Sigmoid colon (tissue), 7 donors: Measurements from ENCODE around the gene SUMO2. TPM values are rescaled to one million over a fixed set of nuclear protein-coding genes. Genes with fewer than 3 reads are reported as not detected.
"Not testable (repeated sequence)": the region's sequence is repeated elsewhere in the genome, so short reads cannot be mapped to it uniquely, and the experiment has no call there.

Experiments used
- DNase-seq: peaks from one replicate; pipeline ENCODE4 v3.0.0-alpha.2; 2019
- H3K27ac ChIP-seq, 4 donors: fragments of 200-600 bp; sonication (generic); one replicate each; pipeline ENCODE4 v1.5.1; 2016 to 2019; ENCODE audit warnings: mild to moderate bottlenecking in 1 of 4
- H3K27me3 ChIP-seq, 3 donors: fragments of 200-600 bp; sonication (generic); one replicate each; pipeline ENCODE4 v1.5.1; 2019; ENCODE audit warnings: mild to moderate bottlenecking in 1 of 3
- H3K36me3 ChIP-seq, 4 donors: fragments of 200-600 bp; sonication (generic); one replicate each; pipeline ENCODE4 v1.5.1; 2016 to 2019
- H3K4me1 ChIP-seq, 4 donors: fragments of 200-600 bp; sonication (generic); one replicate each; pipeline ENCODE4 v1.5.1; 2017 to 2019
- H3K4me3 ChIP-seq, 4 donors: fragments of 200-600 bp; sonication (generic); one replicate each; pipeline ENCODE4 v1.5.1; 2017 to 2019; ENCODE audit warnings: mild to moderate bottlenecking in 2 of 4, moderate library complexity in 1 of 4
- H3K9me3 ChIP-seq, 4 donors: fragments of 200-600 bp in 3 of 4; sonication (generic) in 3 of 4; one replicate each; pipeline versions ENCODE4 v1.5.1 to v1.6.1; 2013 to 2019
- EP300 ChIP-seq, 4 donors: sonication (generic); formaldehyde crosslinking; IDR thresholded peaks; one replicate each; pipeline ENCODE4 v1.6.1; 2017; ENCODE audit warnings: antibody characterized with exemption in 4 of 4
- POLR2A ChIP-seq, 2 donors: fragments of 450-650 bp; IDR thresholded peaks; one replicate each; pipeline ENCODE4 v1.6.1; 2016; ENCODE audit warnings: antibody characterized with exemption in 2 of 2, mild to moderate bottlenecking in 2 of 2, moderate library complexity in 2 of 2
- POLR2AphosphoS5 ChIP-seq, 4 donors: sonication (generic); formaldehyde crosslinking; IDR thresholded peaks; one replicate each; pipeline ENCODE4 v1.6.1; 2017; ENCODE audit warnings: antibody characterized with exemption in 4 of 4
- WGBS, 2 donors: extraction: QIAGEN DNeasy Blood & Tissue Kit; methylation state at CpG; one replicate each; pipeline ENCODE4 v1.1.7; 2013; 5-methylcytosine and 5-hydroxymethylcytosine counted together
- intact Hi-C: fragments of 100-400 bp; cut with DNase I; formaldehyde crosslinking; loops from one replicate; pipeline ENCODE4 v1.15.1; 2023
- polyA plus RNA-seq, 3 donors: library from polyadenylated mRNA; stranded (reverse); fragments of 200-250 nt; gene quantifications; one replicate each; pipeline ENCODE4 v1.2.3, GENCODE V29; 2013
- total RNA-seq, 4 donors: library from RNA; depleted of rRNA; stranded (reverse); fragments of >200 nt; gene quantifications; one replicate each; pipeline ENCODE4 v1.1.0, GENCODE V29; 2016
- TF ChIP-seq, protein P1 (sequence below), 4 experiments: fragments of 450-650 bp in 3 of 4; fragments of 200-600 bp in 1 of 4; IDR thresholded peaks; one replicate each; pipeline ENCODE4 v1.5.1; 2016 to 2019; ENCODE audit warnings: antibody characterized with exemption in 4 of 4, mild to moderate bottlenecking in 3 of 4, moderate library complexity in 2 of 4
- donor health status: healthy with polysubstance abuse.
- donor health status: Bipolar disorder and iron deficiency.
- donor health status: healthy.

The SUMO2 gene
- total and polyA plus RNA-seq, 7 donors, result 63.0 to 130 (median 97.4) TPM

DNA sequence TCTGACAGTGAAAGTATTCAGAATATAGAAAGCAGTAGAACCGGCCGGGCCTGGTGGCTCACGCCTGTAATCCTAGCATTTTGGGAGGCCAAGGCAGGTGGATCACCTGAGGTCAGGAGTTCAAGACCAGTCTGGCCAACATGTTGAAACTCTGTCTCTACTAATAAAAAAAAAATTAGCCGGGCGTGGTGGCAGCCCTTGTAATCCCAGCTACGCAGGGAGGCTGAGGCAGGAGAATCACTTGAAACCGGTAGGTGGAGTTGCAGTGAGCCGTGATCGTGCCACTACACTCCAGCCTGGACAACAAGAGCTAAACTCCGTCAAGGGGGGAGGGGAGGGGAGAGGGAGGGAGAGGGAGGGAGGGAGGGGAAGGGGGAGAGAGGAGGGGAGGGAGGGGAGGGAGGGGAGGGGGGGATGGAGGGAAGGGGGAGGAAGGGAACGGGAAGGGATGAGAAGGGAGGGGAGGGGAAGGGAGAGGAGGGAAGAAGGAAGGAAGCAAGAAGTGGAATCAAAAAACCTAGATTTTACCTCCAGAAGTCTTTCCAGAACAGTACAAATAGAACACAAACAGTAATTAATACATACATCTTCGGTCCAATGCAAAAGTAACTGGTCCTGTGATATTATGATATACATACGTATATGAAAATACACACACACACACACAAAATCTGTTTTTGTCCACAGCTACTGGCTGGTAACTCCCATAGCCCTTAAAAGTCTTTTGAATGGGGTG is 40.4 kb downstream of the SUMO2 start:
- intact Hi-C loops, result no loop called here
- Histone ChIP-seq H3K4me3 (no peak overlapping the region), H3K27ac (no peak overlapping the region), H3K9me3 (no peaks in the 10 kb centered on the region), H3K27me3 (no peaks in the 10 kb centered on the region), H3K4me1 (no peaks in the 10 kb centered on the region), H3K36me3 (peaks cover 0 to 29% (median 5%) of the 10 kb centered on the region in 4 donors)
- TF ChIP-seq POLR2A (IDR thresholded peaks at IDR 0.05) (no peak), POLR2AphosphoS5 (IDR thresholded peaks at IDR 0.05) (no peak), EP300 (IDR thresholded peaks at IDR 0.05) (no peak)
- TF ChIP-seq, protein P1, sequence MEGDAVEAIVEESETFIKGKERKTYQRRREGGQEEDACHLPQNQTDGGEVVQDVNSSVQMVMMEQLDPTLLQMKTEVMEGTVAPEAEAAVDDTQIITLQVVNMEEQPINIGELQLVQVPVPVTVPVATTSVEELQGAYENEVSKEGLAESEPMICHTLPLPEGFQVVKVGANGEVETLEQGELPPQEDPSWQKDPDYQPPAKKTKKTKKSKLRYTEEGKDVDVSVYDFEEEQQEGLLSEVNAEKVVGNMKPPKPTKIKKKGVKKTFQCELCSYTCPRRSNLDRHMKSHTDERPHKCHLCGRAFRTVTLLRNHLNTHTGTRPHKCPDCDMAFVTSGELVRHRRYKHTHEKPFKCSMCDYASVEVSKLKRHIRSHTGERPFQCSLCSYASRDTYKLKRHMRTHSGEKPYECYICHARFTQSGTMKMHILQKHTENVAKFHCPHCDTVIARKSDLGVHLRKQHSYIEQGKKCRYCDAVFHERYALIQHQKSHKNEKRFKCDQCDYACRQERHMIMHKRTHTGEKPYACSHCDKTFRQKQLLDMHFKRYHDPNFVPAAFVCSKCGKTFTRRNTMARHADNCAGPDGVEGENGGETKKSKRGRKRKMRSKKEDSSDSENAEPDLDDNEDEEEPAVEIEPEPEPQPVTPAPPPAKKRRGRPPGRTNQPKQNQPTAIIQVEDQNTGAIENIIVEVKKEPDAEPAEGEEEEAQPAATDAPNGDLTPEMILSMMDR (IDR thresholded peaks at IDR 0.05), result no peak
- no peak for DNase-seq
- 85 to 88% methylated on average over 13 of the region's 13 CpGs for WGBS, 2 donors

DNA sequence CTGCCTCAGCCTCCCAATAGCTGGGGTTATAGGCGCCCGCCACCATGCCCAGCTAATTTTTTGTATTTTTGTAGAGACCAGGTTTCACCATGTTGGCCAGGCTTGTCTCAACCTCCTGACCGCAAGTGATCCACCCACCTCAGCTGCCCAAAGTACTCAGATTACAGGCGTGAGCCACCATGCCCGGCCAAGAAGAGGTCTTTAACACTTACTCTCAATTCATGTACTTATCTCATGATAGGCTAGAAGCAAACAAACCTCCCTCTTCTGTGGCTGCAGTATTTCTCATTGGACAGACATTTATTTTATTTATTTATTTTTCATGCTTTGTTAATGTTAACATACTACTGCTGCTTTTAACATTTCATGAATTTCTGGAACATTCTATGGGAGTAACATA is 44.2 kb downstream of the SUMO2 start:
- intact Hi-C loops, result no loop called here
- no peak for DNase-seq
- TF ChIP-seq POLR2A (IDR thresholded peaks at IDR 0.05), result no peak
- TF ChIP-seq POLR2AphosphoS5 (IDR thresholded peaks at IDR 0.05), result no peak
- no peak for TF ChIP-seq EP300 (IDR thresholded peaks at IDR 0.05)
- TF ChIP-seq, protein P1 (IDR thresholded peaks at IDR 0.05), result no peak
- no peaks in the 10 kb centered on the region for H3K27me3 ChIP-seq
- H3K9me3 ChIP-seq, result no peaks in the 10 kb centered on the region
- H3K4me1 ChIP-seq, result no peaks in the 10 kb centered on the region
- no peak overlapping the region for H3K27ac ChIP-seq
- WGBS, 2 donors, result 94 to 96% methylated on average over 5 of the region's 5 CpGs
- H3K4me3 ChIP-seq, result no peak overlapping the region
- no peaks in the 10 kb centered on the region for H3K36me3 ChIP-seq

DNA sequence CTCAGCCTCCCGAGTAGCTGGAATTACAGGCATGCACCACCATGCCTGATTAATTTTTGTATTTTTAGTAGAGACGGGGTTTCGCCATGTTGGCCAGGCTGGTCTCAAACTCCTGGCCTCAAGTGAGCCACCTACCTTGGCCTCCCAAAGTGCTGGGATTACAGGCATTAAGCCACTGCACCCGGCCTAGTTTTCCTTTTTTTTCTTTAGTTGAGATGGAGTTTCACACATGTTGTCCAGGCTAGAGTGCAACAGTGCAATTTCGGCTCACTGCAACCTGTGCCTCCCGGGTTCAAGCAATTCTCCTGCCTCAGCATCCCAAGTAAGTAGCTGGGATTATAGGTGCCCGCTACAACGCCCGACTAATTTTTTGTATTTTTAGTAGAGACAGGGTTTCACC is 45.0 kb downstream of the SUMO2 start:
- 96% methylated on average over 9 of the region's 9 CpGs for WGBS, 2 donors
- H3K27me3 ChIP-seq, DNase-seq, intact Hi-C loops, H3K36me3 ChIP-seq, H3K4me1 ChIP-seq, H3K4me3 ChIP-seq, H3K27ac ChIP-seq, H3K9me3 ChIP-seq: not testable (repeated sequence)

DNA sequence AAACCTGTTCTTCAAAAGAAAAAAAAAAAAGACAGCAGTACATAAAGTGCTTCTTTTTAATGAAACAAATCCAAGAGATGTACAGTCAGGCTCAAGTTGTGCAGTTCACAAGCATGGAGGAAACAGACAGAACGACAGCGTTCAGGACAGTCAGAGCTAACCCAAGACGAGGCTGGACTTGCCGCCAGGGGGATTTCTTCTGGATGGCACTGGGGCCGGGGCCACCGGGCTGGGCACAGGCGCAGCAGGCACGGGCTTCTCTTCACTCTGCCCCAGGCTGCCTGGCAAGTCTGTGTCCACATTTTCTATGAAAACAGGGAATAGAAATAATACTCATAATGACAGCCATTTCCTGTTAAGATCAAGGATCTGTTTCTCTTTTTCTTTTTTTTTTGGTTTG is 46.8 kb downstream of the SUMO2 start:
- WGBS, 2 donors, result 93 to 95% methylated on average over 8 of the region's 8 CpGs
- intact Hi-C loops, result no loop called here
- H3K36me3 ChIP-seq, result no peaks in the 10 kb centered on the region

GRCh38 chr17:75135452-75135851 is 47.3 kb downstream of the SUMO2 start:
- Histone ChIP-seq H3K4me1 (peaks cover 0 to 14% (median 5%) of the 10 kb centered on the region in 4 donors), H3K9me3 (no peaks in the 10 kb centered on the region), H3K4me3 (no peak overlapping the region), H3K27ac (no peak overlapping the region), H3K36me3 (peaks cover 0 to under 1% (median 0%) of the 10 kb centered on the region in 4 donors), H3K27me3 (no peaks in the 10 kb centered on the region)
- intact Hi-C loops, result no loop called here
- DNase-seq, result no peak
- 89 to 93% methylated on average over 5 of the region's 5 CpGs for WGBS, 2 donors
- no peak for TF ChIP-seq EP300 (IDR thresholded peaks at IDR 0.05)
- TF ChIP-seq POLR2A (IDR thresholded peaks at IDR 0.05), result no peak
- TF ChIP-seq POLR2AphosphoS5 (IDR thresholded peaks at IDR 0.05), result no peak
- TF ChIP-seq, protein P1 (IDR thresholded peaks at IDR 0.05), result no peak

More for the DNA sequence above, 46.8 kb downstream of the SUMO2 start:
- H3K4me3 ChIP-seq, result no peak overlapping the region
- no peaks in the 10 kb centered on the region for H3K9me3 ChIP-seq
- TF ChIP-seq EP300 (IDR thresholded peaks at IDR 0.05) (no peak), POLR2AphosphoS5 (IDR thresholded peaks at IDR 0.05) (no peak), POLR2A (IDR thresholded peaks at IDR 0.05) (no peak)
- TF ChIP-seq, protein P1 (IDR thresholded peaks at IDR 0.05), result no peak
- H3K27me3 ChIP-seq, result no peaks in the 10 kb centered on the region
- no peak for DNase-seq
- no peak overlapping the region for H3K27ac ChIP-seq
- H3K4me1 ChIP-seq, result peaks cover 0 to 9% (median under 1%) of the 10 kb centered on the region in 4 donors

- H3K27me3 ChIP-seq, H3K27ac ChIP-seq, H3K9me3 ChIP-seq, DNase-seq, H3K4me3 ChIP-seq: not testable (repeated sequence)
- intact Hi-C loops, result loop anchor here (5.0 kb wide), 1 partner anchor 49 kb away; the partner anchor contains the start of gene SUMO2
- Histone ChIP-seq H3K36me3 (peaks cover 0 to 17% (median 5%) of the 10 kb centered on the region in 4 donors), H3K4me1 (peaks cover 0 to 23% (median 11%) of the 10 kb centered on the region in 4 donors)
- WGBS, 2 donors, result 92 to 94% methylated on average over 14 of the region's 14 CpGs
Observed at GRCh38 chr17:75133607-75134347, 49.0 kb downstream of the SUMO2 start.
